SK-N-SH (cell line): ENCODE results near the gene KCNK17. TPM values are rescaled to one million over a fixed set of nuclear protein-coding genes. Genes with fewer than 3 reads are reported as not detected.

Experiments used
- CTCF ChIA-PET: fragments of 300-600, 350-600 bp; formaldehyde crosslinking; extraction: SDS; loops from one replicate; lab custom pipeline; 2021; lab: Yijun Ruan, JAX
- POLR2A ChIA-PET: fragments of 350-600 bp; sonication (Branson Sonifier 250); formaldehyde crosslinking; extraction: SDS; loops from one replicate; lab custom pipeline; 2020; ENCODE audit warnings: antibody characterized with exemption, inconsistent platforms; lab: Yijun Ruan, JAX
- DNase-seq: peaks from one replicate; pipeline ENCODE4 v3.0.0; 2012
- H2AFZ ChIP-seq: fragments of 200-600 bp; sonication (generic); 2 replicates; pipeline ENCODE4 v1.8.1; 2016; ENCODE audit warnings: antibody characterized with exemption, mild to moderate bottlenecking, low read depth
- H3F3A ChIP-seq: fragments of 200-600 bp; sonication (generic); replicated peaks from 2 replicates; pipeline ENCODE3; 2016; ENCODE audit warnings: antibody characterized with exemption, mild to moderate bottlenecking; ENCODE audit not compliant: insufficient read depth
- H3K27ac ChIP-seq, 2 experiments: fragments of 200-500 bp in 1 of 2; fragments of 200-600 bp in 1 of 2; sonication (Bioruptor generic) in 1 of 2; sonication (generic), shearing (Covaris generic) in 1 of 2; 2 replicates each; pipeline versions ENCODE4 v1.5.1 to v1.6.1; 2014 to 2016; ENCODE audit warnings: low read depth in 2 of 2, inconsistent platforms in 1 of 2, low read length in 1 of 2, mild to moderate bottlenecking in 1 of 2, mixed read lengths in 1 of 2
- H3K27me3 ChIP-seq: fragments of 200-600 bp; sonication (generic), shearing (Covaris generic); 2 replicates; pipeline ENCODE4 v1.6.1; 2016; ENCODE audit warnings: mixed run types; ENCODE audit not compliant: insufficient read depth
- H3K36me3 ChIP-seq, 2 experiments: fragments of 200-500 bp in 1 of 2; fragments of 200-600 bp in 1 of 2; sonication (Bioruptor generic) in 1 of 2; sonication (generic) in 1 of 2; replicated peaks in 1 of 2; 2 replicates each; pipeline versions ENCODE3 to v1.5.1; 2014 to 2016; ENCODE audit warnings: low read length in 1 of 2, mild to moderate bottlenecking in 1 of 2; ENCODE audit not compliant: insufficient read depth in 2 of 2, control insufficient read depth in 1 of 2
- H3K4me1 ChIP-seq, 2 experiments: fragments of 200-500 bp in 1 of 2; fragments of 200-600 bp in 1 of 2; sonication (Bioruptor generic) in 1 of 2; sonication (generic), shearing (Covaris generic) in 1 of 2; 2 replicates each; pipeline versions ENCODE4 v1.5.1 to v1.6.1; 2014 to 2016; ENCODE audit warnings: low read depth in 1 of 2, low read length in 1 of 2, mixed run types in 1 of 2; ENCODE audit not compliant: insufficient read depth in 2 of 2, control insufficient read depth in 1 of 2
- H3K4me2 ChIP-seq: fragments of 200-600 bp; sonication (generic), shearing (Covaris generic); 2 replicates; pipeline ENCODE4 v1.6.1; 2017; ENCODE audit warnings: mixed run types
- H3K4me3 ChIP-seq, 2 experiments: fragments of 200-500 bp in 1 of 2; fragments of 200-600 bp in 1 of 2; sonication (Bioruptor generic) in 1 of 2; sonication (generic), shearing (Covaris generic) in 1 of 2; 2 replicates each; pipeline versions ENCODE4 v1.5.1 to v1.8.1; 2014 to 2016; ENCODE audit warnings: low read depth in 2 of 2, inconsistent platforms in 1 of 2, low read length in 1 of 2, mild to moderate bottlenecking in 1 of 2, mixed read lengths in 1 of 2, moderate library complexity in 1 of 2
- H3K79me2 ChIP-seq: fragments of 200-600 bp; sonication (generic); 2 replicates; pipeline ENCODE4 v1.8.1; 2017; ENCODE audit warnings: mild to moderate bottlenecking; ENCODE audit not compliant: insufficient read depth
- H3K9ac ChIP-seq: fragments of 200-600 bp; sonication (generic); 2 replicates; pipeline ENCODE4 v1.6.1; 2017; ENCODE audit warnings: mixed run types
- H3K9me2 ChIP-seq: fragments of 200-600 bp; sonication (generic); 2 replicates; pipeline ENCODE4 v1.6.1; 2017; ENCODE audit warnings: mixed run types
- H3K9me3 ChIP-seq: fragments of 200-600 bp; sonication (generic); 2 replicates; pipeline ENCODE4 v1.6.1; 2017; ENCODE audit warnings: mixed run types, mild to moderate bottlenecking, moderate library complexity
- H4K20me1 ChIP-seq: fragments of 200-600 bp; sonication (generic); 2 replicates; pipeline ENCODE4 v1.6.1; 2017; ENCODE audit warnings: mild to moderate bottlenecking, mixed run types; ENCODE audit not compliant: insufficient read depth
- ELF1 ChIP-seq: IDR thresholded peaks from 2 replicates; pipeline ENCODE4 v1.4.0; 2012
- EP300 ChIP-seq, 2 experiments: IDR thresholded peaks; 2 replicates each; pipeline versions ENCODE4 v1.4.0 to v1.6.1; 2012; ENCODE audit warnings: borderline replicate concordance in 1 of 2, low read depth in 1 of 2, low read length in 1 of 2
- JUND ChIP-seq: IDR thresholded peaks from 2 replicates; pipeline ENCODE4 v1.4.0; 2012
- MEF2A ChIP-seq: IDR thresholded peaks from 2 replicates; pipeline ENCODE4 v1.4.0; 2012; ENCODE audit warnings: low read depth, borderline replicate concordance
- NRF1 ChIP-seq: IDR thresholded peaks from 2 replicates; pipeline ENCODE4 v1.6.1; 2012; ENCODE audit warnings: low read depth, mild to moderate bottlenecking, low read length
- POLR2AphosphoS5 ChIP-seq: IDR thresholded peaks from 2 replicates; pipeline ENCODE4 v1.6.1; 2012; ENCODE audit warnings: low read depth, low read length
- SIN3A ChIP-seq: IDR thresholded peaks from 2 replicates; pipeline ENCODE4 v1.6.1; 2012; ENCODE audit warnings: low read depth, mild to moderate bottlenecking, low read length, moderate library complexity, borderline replicate concordance
- WGBS: methylation state at CpG from one replicate; pipeline ENCODE4 v1.1.6; 2017; ENCODE audit warnings: low lambda C conversion rate; 5-methylcytosine and 5-hydroxymethylcytosine counted together
- polyA plus RNA-seq, 3 experiments: library from polyadenylated mRNA; depleted of rRNA; stranded (reverse); fragments of >200 nt; gene quantifications; 2 replicates each; pipeline ENCODE4 v1.2.3, GENCODE V29; 2012
- TF ChIP-seq, protein P1 (sequence below): IDR thresholded peaks from 2 replicates; pipeline ENCODE4 v1.6.1; 2012; ENCODE audit warnings: mild to moderate bottlenecking, low read depth, low read length, moderate library complexity
- TF ChIP-seq, protein P2 (sequence below): IDR thresholded peaks from 2 replicates; pipeline ENCODE4 v1.4.0; 2012; ENCODE audit warnings: low read depth, borderline replicate concordance
- TF ChIP-seq, protein P3 (sequence below): IDR thresholded peaks from 2 replicates; pipeline ENCODE4 v1.4.0; 2012; ENCODE audit warnings: low read depth, borderline replicate concordance
- TF ChIP-seq, protein P4 (sequence below): IDR thresholded peaks from 2 replicates; pipeline ENCODE4; 2012
- TF ChIP-seq, protein P5 (sequence below): fragments of 150-350 bp; IDR thresholded peaks from 2 replicates; pipeline ENCODE4 v1.6.1; 2016; ENCODE audit warnings: mild to moderate bottlenecking, low read depth, low read length

KCNK17 gene
- polyA plus RNA-seq, 1 of the 3 experiments (the other 2 are of a cell fraction): not detected

DNA sequence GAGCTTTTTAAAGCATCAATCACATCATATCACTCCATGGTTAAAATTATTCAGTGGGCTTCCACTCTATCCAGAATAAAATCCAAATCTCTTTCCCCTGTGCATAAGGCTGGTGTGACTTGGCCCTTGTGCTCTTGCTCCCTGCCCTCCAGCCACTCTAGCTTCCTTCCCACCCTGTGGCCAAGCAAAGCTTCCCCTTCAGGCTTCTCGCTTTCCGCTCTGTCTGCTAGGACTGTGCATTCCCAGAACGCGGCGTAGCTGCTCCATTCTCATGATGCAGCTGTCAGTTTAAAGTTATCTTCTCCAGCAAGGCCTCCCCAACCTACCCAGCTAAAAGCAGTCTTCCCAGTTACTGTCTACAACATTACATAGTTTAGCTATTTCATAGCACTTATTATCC, 27.7 kb upstream of the KCNK17 start:
- no peak overlapping the region for H3K4me3 ChIP-seq
- H3F3A ChIP-seq: no peaks in the 10 kb centered on the region
- POLR2A ChIA-PET: no interaction called here
- H3K4me2 ChIP-seq: no peak overlapping the region
- no peak overlapping the region for H3K27ac ChIP-seq
- DNase-seq: no peak
- TF ChIP-seq, protein P1, sequence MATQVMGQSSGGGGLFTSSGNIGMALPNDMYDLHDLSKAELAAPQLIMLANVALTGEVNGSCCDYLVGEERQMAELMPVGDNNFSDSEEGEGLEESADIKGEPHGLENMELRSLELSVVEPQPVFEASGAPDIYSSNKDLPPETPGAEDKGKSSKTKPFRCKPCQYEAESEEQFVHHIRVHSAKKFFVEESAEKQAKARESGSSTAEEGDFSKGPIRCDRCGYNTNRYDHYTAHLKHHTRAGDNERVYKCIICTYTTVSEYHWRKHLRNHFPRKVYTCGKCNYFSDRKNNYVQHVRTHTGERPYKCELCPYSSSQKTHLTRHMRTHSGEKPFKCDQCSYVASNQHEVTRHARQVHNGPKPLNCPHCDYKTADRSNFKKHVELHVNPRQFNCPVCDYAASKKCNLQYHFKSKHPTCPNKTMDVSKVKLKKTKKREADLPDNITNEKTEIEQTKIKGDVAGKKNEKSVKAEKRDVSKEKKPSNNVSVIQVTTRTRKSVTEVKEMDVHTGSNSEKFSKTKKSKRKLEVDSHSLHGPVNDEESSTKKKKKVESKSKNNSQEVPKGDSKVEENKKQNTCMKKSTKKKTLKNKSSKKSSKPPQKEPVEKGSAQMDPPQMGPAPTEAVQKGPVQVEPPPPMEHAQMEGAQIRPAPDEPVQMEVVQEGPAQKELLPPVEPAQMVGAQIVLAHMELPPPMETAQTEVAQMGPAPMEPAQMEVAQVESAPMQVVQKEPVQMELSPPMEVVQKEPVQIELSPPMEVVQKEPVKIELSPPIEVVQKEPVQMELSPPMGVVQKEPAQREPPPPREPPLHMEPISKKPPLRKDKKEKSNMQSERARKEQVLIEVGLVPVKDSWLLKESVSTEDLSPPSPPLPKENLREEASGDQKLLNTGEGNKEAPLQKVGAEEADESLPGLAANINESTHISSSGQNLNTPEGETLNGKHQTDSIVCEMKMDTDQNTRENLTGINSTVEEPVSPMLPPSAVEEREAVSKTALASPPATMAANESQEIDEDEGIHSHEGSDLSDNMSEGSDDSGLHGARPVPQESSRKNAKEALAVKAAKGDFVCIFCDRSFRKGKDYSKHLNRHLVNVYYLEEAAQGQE: no peak
- TF ChIP-seq, protein P2, sequence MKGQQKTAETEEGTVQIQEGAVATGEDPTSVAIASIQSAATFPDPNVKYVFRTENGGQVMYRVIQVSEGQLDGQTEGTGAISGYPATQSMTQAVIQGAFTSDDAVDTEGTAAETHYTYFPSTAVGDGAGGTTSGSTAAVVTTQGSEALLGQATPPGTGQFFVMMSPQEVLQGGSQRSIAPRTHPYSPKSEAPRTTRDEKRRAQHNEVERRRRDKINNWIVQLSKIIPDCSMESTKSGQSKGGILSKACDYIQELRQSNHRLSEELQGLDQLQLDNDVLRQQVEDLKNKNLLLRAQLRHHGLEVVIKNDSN: no peak
- TF ChIP-seq NRF1 (no peak), JUND (no peak), EP300 (IDR thresholded peaks at IDR 0.05; ENCODE audit: borderline replicate concordance in 1 of 2, low read depth in 1 of 2, low read length in 1 of 2) (no peak), MEF2A (no peak), SIN3A (no peak), ELF1 (no peak), POLR2AphosphoS5 (no peak)
- TF ChIP-seq, protein P3, sequence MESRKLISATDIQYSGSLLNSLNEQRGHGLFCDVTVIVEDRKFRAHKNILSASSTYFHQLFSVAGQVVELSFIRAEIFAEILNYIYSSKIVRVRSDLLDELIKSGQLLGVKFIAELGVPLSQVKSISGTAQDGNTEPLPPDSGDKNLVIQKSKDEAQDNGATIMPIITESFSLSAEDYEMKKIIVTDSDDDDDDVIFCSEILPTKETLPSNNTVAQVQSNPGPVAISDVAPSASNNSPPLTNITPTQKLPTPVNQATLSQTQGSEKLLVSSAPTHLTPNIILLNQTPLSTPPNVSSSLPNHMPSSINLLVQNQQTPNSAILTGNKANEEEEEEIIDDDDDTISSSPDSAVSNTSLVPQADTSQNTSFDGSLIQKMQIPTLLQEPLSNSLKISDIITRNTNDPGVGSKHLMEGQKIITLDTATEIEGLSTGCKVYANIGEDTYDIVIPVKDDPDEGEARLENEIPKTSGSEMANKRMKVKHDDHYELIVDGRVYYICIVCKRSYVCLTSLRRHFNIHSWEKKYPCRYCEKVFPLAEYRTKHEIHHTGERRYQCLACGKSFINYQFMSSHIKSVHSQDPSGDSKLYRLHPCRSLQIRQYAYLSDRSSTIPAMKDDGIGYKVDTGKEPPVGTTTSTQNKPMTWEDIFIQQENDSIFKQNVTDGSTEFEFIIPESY: no peak
- TF ChIP-seq, protein P4, sequence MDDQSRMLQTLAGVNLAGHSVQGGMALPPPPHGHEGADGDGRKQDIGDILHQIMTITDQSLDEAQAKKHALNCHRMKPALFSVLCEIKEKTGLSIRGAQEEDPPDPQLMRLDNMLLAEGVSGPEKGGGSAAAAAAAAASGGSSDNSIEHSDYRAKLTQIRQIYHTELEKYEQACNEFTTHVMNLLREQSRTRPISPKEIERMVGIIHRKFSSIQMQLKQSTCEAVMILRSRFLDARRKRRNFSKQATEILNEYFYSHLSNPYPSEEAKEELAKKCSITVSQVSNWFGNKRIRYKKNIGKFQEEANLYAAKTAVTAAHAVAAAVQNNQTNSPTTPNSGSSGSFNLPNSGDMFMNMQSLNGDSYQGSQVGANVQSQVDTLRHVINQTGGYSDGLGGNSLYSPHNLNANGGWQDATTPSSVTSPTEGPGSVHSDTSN: no peak
- TF ChIP-seq, protein P5, sequence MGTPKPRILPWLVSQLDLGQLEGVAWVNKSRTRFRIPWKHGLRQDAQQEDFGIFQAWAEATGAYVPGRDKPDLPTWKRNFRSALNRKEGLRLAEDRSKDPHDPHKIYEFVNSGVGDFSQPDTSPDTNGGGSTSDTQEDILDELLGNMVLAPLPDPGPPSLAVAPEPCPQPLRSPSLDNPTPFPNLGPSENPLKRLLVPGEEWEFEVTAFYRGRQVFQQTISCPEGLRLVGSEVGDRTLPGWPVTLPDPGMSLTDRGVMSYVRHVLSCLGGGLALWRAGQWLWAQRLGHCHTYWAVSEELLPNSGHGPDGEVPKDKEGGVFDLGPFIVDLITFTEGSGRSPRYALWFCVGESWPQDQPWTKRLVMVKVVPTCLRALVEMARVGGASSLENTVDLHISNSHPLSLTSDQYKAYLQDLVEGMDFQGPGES: no peak
- no peaks in the 10 kb centered on the region for H3K79me2 ChIP-seq
- H4K20me1 ChIP-seq: no peaks in the 10 kb centered on the region
- no peak overlapping the region for H2AFZ ChIP-seq
- CTCF ChIA-PET: interaction anchor here (1.2 to 3.3 kb wide), 4 partner anchors 14 to 167 kb away, joined by 3 to 11 read pairs (median 4); no protein-coding TSS in a partner anchor
- 85% methylated on average over 5 of the region's 5 CpGs for WGBS
- H3K27me3 ChIP-seq: no peaks in the 10 kb centered on the region
- H3K4me1 ChIP-seq: peaks cover 0 to 23% of the 10 kb centered on the region in 2 experiments; a peak in 1 of 4 replicates
- no peaks in the 10 kb centered on the region for H3K9me2 ChIP-seq
- no peak overlapping the region for H3K9ac ChIP-seq
- H3K9me3 ChIP-seq: no peaks in the 10 kb centered on the region
- H3K36me3 ChIP-seq: no peaks in the 10 kb centered on the region
